MM.1S (cell line): ENCODE data around the gene ADGRG2.

Experiments used
- CTCF ChIP-seq: fragments of 300-600 bp; sonication (generic); IDR thresholded peaks from 2 replicates; pipeline ENCODE4 v1.5.1; 2016; ENCODE audit warnings: antibody characterized with exemption, low read length, mixed read lengths
- EZH2 ChIP-seq: fragments of 300-600 bp; sonication (generic); optimal IDR thresholded peaks from 2 replicates; pipeline ENCODE3; 2017; ENCODE audit warnings: low read depth, mild to moderate bottlenecking, antibody characterized with exemption, low read length, mixed read lengths
- EZH2phosphoT487 ChIP-seq: fragments of 300-600 bp; sonication (generic); IDR thresholded peaks from 2 replicates; pipeline ENCODE4 v1.6.1; 2018; ENCODE audit warnings: antibody characterized with exemption, low read length

DNA sequence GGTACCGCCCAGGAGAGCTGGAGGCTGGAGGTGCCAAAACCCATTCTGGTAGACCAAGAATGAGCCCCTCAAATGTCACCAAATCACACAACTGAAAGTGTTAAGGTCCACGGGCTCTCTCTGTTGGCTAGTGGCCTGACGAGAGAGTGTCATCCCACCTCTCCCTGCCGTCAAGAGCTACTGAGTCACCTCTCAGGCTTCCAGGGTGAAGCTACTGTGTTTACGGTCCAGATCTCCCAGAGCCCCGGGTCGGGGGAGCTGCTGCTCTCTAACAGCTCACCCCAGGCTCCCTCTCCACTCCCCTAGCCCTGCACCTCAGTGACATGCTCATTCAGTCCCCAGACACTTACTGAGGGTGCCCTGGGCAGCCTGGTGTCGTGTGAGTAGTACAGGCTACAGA, 59.2 kb downstream of the ADGRG2 start:
- no peak for TF ChIP-seq EZH2
- TF ChIP-seq CTCF, result no peak
- TF ChIP-seq EZH2phosphoT487, result no peak
